Liver (tissue), 9 donors: ENCODE data around the gene NXPH2. TPM values are rescaled to one million over a fixed set of nuclear protein-coding genes. Genes with fewer than 3 reads are reported as not detected.

Experiments used
- DNase-seq: peaks from one replicate; pipeline ENCODE4 v3.0.0-alpha.2; 2017; ENCODE audit warnings: low spot score
- H3K27ac ChIP-seq, 2 donors: one replicate each; pipeline ENCODE4 v1.7.0; 2013; ENCODE audit warnings: inconsistent platforms in 2 of 2, low read length in 2 of 2, control low read depth in 1 of 2, low read depth in 1 of 2, mild to moderate bottlenecking in 1 of 2
- H3K27me3 ChIP-seq, 4 donors: one replicate each; pipeline versions ENCODE4 v1.6.1 to v1.7.0; 2013; ENCODE audit warnings: low read length in 3 of 4, inconsistent platforms in 1 of 4, mild to moderate bottlenecking in 1 of 4, moderate library complexity in 1 of 4; ENCODE audit not compliant: control insufficient read depth in 4 of 4, insufficient read depth in 4 of 4
- H3K36me3 ChIP-seq, 4 donors: one replicate each; pipeline versions ENCODE4 v1.6.1 to v1.7.0; 2013; ENCODE audit warnings: low read length in 3 of 4, mild to moderate bottlenecking in 3 of 4, low read depth in 1 of 4, moderate library complexity in 1 of 4; ENCODE audit not compliant: control insufficient read depth in 4 of 4, insufficient read depth in 3 of 4
- H3K4me1 ChIP-seq, 4 donors: one replicate each; pipeline versions ENCODE4 v1.6.1 to v1.7.0; 2013; ENCODE audit warnings: low read length in 3 of 4, mild to moderate bottlenecking in 3 of 4, moderate library complexity in 1 of 4; ENCODE audit not compliant: control insufficient read depth in 4 of 4, insufficient read depth in 4 of 4
- H3K4me3 ChIP-seq, 3 donors: one replicate each; pipeline versions ENCODE4 v1.6.1 to v1.7.0; 2013; ENCODE audit warnings: low read length in 3 of 3, control low read depth in 1 of 3, low read depth in 1 of 3, mild to moderate bottlenecking in 1 of 3
- H3K9ac ChIP-seq, 2 donors: one replicate each; pipeline ENCODE4 v1.7.0; 2013; ENCODE audit warnings: low read length in 2 of 2, mild to moderate bottlenecking in 2 of 2, moderate library complexity in 2 of 2, control low read depth in 1 of 2, low read depth in 1 of 2
- H3K9me3 ChIP-seq, 4 donors: one replicate each; pipeline versions ENCODE4 v1.6.1 to v1.7.0; 2013; ENCODE audit warnings: low read length in 3 of 4; ENCODE audit not compliant: control insufficient read depth in 4 of 4
- ATF3 ChIP-seq: IDR thresholded peaks from 2 replicates; pipeline ENCODE4 v1.6.1; 2016; ENCODE audit warnings: antibody characterized with exemption
- CTCF ChIP-seq: fragments of 150-350 bp; IDR thresholded peaks from 2 replicates; pipeline ENCODE4 v1.5.1; 2017; ENCODE audit warnings: improper control_type of control experiment, low read depth, low read length; ENCODE audit not compliant: missing input control
- EGR1 ChIP-seq, 2 donors: IDR thresholded peaks; 2 replicates each; pipeline ENCODE4 v1.6.1; 2016 to 2018; ENCODE audit warnings: antibody characterized with exemption in 2 of 2, low read depth in 2 of 2
- FOXA2 ChIP-seq: IDR thresholded peaks from 2 replicates; pipeline ENCODE4 v1.6.1; 2016; ENCODE audit warnings: antibody characterized with exemption
- GABPA ChIP-seq, 2 donors: IDR thresholded peaks in 1 of 2; conservative IDR thresholded peaks in 1 of 2; 2 replicates each; pipeline ENCODE4 v1.6.1; 2016; ENCODE audit warnings: antibody characterized with exemption in 2 of 2, mild to moderate bottlenecking in 1 of 2, moderate library complexity in 1 of 2
- HNF4A ChIP-seq, 2 donors: conservative IDR thresholded peaks; 2 replicates each; pipeline ENCODE4 v1.6.1; 2016; ENCODE audit warnings: antibody characterized with exemption in 2 of 2, mild to moderate bottlenecking in 2 of 2
- HNF4G ChIP-seq: IDR thresholded peaks from 2 replicates; pipeline ENCODE4 v1.6.1; 2016; ENCODE audit warnings: antibody characterized with exemption
- MAX ChIP-seq: IDR thresholded peaks from 2 replicates; pipeline ENCODE4 v1.6.1; 2016; ENCODE audit warnings: antibody characterized with exemption
- NR2F2 ChIP-seq: IDR thresholded peaks from 2 replicates; pipeline ENCODE4 v1.6.1; 2016; ENCODE audit warnings: antibody characterized with exemption
- RAD21 ChIP-seq, 2 donors: IDR thresholded peaks; 2 replicates each; pipeline ENCODE4 v1.6.1; 2016; ENCODE audit warnings: antibody characterized with exemption in 2 of 2, mild to moderate bottlenecking in 2 of 2
- REST ChIP-seq: IDR thresholded peaks from 2 replicates; pipeline ENCODE4 v1.6.1; 2016; ENCODE audit warnings: antibody characterized with exemption, mild to moderate bottlenecking
- RXRA ChIP-seq, 2 donors: IDR thresholded peaks; 2 replicates each; pipeline ENCODE4 v1.6.1; 2017 to 2018; ENCODE audit warnings: antibody characterized with exemption in 2 of 2, mild to moderate bottlenecking in 1 of 2
- TAF1 ChIP-seq: conservative IDR thresholded peaks from 2 replicates; pipeline ENCODE4 v1.6.1; 2016; ENCODE audit warnings: antibody characterized with exemption, mild to moderate bottlenecking
- YY1 ChIP-seq: IDR thresholded peaks from 2 replicates; pipeline ENCODE4 v1.6.1; 2016; ENCODE audit warnings: antibody characterized with exemption, mild to moderate bottlenecking
- WGBS: extraction: QIAGEN DNeasy Blood & Tissue Kit; methylation state at CpG from one replicate; pipeline ENCODE4 v1.1.7; 2013; 5-methylcytosine and 5-hydroxymethylcytosine counted together
- polyA plus RNA-seq, 2 donors: library from polyadenylated mRNA; stranded (reverse) in 1 of 2; unstranded in 1 of 2; fragments of 200-250 nt in 1 of 2; fragments of >200 nt in 1 of 2; fragmentation: Nextera tagmentation in 1 of 2; extraction: Ambion mirVana in 1 of 2; gene quantifications; one replicate each; pipeline versions ENCODE4 v1.2.1 to v1.2.3, GENCODE V29; 2013 to 2015
- total RNA-seq, 2 donors: library from RNA; depleted of rRNA; stranded (reverse); fragments of >200 nt; gene quantifications; one replicate each; pipeline ENCODE4 v1.2.3, GENCODE V29; 2014
- donor health status: healthy.
- donor health status: healthy.
- donor health status: healthy.
- donor health status: healthy.
- donor health status: healthy.

Gene NXPH2
- total RNA-seq: under 1 TPM in 1 of 2 donors, not detected in 1; 0.19 TPM
- polyA plus RNA-seq: under 1 TPM in 1 of 2 donors, not detected in 1; 0.15 TPM

- WGBS: 2% methylated on average over 57 of the region's 58 CpGs
- H3K36me3 ChIP-seq: no peaks in the 10 kb centered on the region
- TF ChIP-seq REST: no peak
- no peak for TF ChIP-seq TAF1
- TF ChIP-seq RAD21 (IDR thresholded peaks at IDR 0.05): no peak
- H3K9ac ChIP-seq: no peak within 1 kb of the TSS
- H3K9me3 ChIP-seq: no peaks in the 10 kb centered on the region
- no peak for DNase-seq
- peaks cover 11 to 17% (median 12%) of the 10 kb centered on the region in 4 donors for H3K4me1 ChIP-seq
- H3K27ac ChIP-seq: no peak within 1 kb of the TSS
- peak within 1 kb of the TSS in 1 of 3 donors; percentile 52 for H3K4me3 ChIP-seq
- H3K27me3 ChIP-seq: peaks cover 7 to 15% (median 9%) of the 10 kb centered on the region in 4 donors
Measured at GRCh38 chr2:138779781-138780445, at the start of gene NXPH2. TSS of gene NXPH2 (minus strand) at chr2:138780390. CDS start at chr2:138780241, 149 bp downstream.

GRCh38 chr2:138829326-138829919 lies 49.2 kb upstream of the NXPH2 start:
- Histone ChIP-seq H3K27ac (no peak overlapping the region), H3K4me1 (no peaks in the 10 kb centered on the region), H3K36me3 (no peaks in the 10 kb centered on the region), H3K9ac (no peak overlapping the region), H3K27me3 (no peaks in the 10 kb centered on the region), H3K9me3 (no peaks in the 10 kb centered on the region), H3K4me3 (no peak overlapping the region)
- TF ChIP-seq YY1: no peak
- no peak for TF ChIP-seq FOXA2
- TF ChIP-seq ATF3: no peak
- no peak for TF ChIP-seq TAF1
- TF ChIP-seq CTCF: peak; percentile 25
- TF ChIP-seq GABPA (IDR thresholded peaks at IDR 0.05 in 1 of 2, conservative IDR thresholded peaks at IDR 0.05 in 1 of 2): no peak
- TF ChIP-seq HNF4A (conservative IDR thresholded peaks at IDR 0.05): no peak
- no peak for TF ChIP-seq NR2F2
- no peak for TF ChIP-seq RXRA (IDR thresholded peaks at IDR 0.05)
- peak; percentile 52 to 67 for TF ChIP-seq RAD21 (IDR thresholded peaks at IDR 0.05)
- TF ChIP-seq EGR1 (IDR thresholded peaks at IDR 0.05; ENCODE audit: low read depth in 2 of 2): no peak
- TF ChIP-seq HNF4G: no peak
- no peak for TF ChIP-seq REST
- no peak for TF ChIP-seq MAX
- peak; percentile 48 for DNase-seq
- WGBS: 38% methylated on average over 3 of the region's 3 CpGs
